NCI-H1417 treated with DMSO at 0.1 percent for 48 hours (cell line): ENCODE results near the gene PLA2G3.

Experiments
- DNase-seq: peaks from one replicate; lab custom pipeline; 2025; lab: John Stamatoyannopoulos, UW

Gene PLA2G3

DNA sequence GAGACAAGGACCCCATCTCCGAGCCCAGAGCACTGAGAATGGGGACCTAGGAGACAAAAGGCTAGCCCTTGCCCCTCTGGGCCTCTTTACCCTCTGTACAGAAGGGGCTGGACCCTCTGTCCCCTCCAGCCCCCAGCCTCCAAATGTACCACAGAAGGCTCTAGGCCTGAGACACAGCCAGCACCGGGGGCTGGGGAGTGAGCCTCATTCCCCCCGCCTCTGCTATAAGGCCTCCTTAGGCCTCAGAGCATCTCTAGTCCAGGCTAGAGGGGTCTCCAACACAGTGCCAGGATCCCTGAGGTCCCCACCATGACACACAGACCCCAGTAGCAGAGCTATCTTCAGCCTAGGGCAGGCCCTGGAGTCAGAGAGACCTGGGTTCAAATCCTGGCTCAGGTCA is 54.4 kb downstream of the PLA2G3 start:
- DNase-seq: no peak

DNA sequence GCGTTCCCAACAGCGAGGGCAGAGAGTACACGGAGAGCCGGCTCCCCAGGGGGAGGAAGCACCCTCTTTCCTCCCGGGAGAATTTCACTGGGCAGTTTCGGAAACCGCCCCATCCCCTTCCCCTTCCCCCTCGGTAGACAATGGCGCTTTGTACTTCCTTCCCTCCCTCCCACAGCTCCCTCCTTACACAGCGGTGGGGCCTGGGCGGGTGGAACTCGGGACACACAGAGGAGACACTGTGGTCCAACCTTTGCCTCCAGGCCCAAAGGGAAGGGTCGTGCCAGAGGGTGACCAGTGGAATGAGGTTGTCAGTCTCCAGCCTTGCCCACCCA is 54.8 kb downstream of the PLA2G3 start:
- no peak for DNase-seq

DNA sequence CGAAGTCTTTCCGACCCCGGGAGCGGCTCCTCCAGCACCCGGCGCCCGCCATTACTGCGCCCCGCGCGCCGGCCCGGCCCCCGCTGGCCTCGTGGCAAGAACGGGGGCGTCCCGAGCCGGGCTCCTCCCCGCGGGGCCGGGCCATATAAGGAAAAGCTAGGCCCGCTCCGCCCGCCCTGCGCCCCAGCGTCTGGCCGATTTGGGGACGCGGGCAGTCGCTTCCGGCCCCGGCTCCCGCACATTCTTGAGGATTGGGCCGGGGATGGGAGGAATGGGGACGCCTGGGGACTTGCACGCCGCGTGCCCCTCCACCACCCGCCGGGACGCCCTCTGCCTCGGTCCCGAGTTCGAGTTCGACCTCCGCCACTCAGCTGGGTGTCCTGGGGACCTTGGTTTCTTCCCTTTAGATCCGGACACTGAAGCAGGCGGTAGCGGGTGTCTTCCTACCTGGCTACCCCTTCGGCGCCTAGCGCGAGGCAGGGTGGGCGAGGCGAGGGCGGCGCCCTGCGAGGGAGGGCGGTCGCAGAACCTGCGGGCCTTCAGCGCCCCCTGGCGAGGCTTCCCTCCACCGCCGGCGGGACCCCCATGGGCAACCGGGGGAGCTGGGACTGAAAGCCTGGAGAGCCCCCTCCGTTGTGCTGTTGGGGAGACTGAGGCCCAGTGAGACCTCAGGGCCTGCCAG is 55.4 kb downstream of the PLA2G3 start:
- no peak for DNase-seq
